Left lung (tissue), 10 donors: Measurements from ENCODE around the gene ZIK1. TPM values are rescaled to one million over a fixed set of nuclear protein-coding genes. Genes with fewer than 3 reads are reported as not detected.

ENCODE experiments used
- ATAC-seq: fragments of 200-7000 bp; cut with Tn5 transposase; one replicate; pipeline ENCODE4 v1.9.1; 2020; ENCODE audit warnings: moderate library complexity
- DNase-seq, 4 donors: peaks; one replicate each; pipeline ENCODE4 v3.0.0-alpha.2; 2013 to 2020
- H3K27ac ChIP-seq, 2 donors: fragments of 200-600 bp; sonication (generic) in 1 of 2; one replicate each; pipeline versions ENCODE4 v1.5.0 to v1.8.0; 2020 to 2021
- H3K27me3 ChIP-seq, 2 donors: fragments of 200-600 bp; sonication (generic) in 1 of 2; one replicate each; pipeline versions ENCODE4 v1.5.0 to v1.8.0; 2020 to 2021
- H3K36me3 ChIP-seq, 2 donors: fragments of 200-600 bp; sonication (generic) in 1 of 2; one replicate each; pipeline versions ENCODE4 v1.5.0 to v1.8.0; 2020 to 2021
- H3K4me1 ChIP-seq, 2 donors: fragments of 200-600 bp; one replicate each; pipeline ENCODE4 v1.8.0; 2021
- H3K4me3 ChIP-seq, 2 donors: fragments of 200-600 bp; sonication (generic) in 1 of 2; one replicate each; pipeline versions ENCODE4 v1.5.0 to v1.8.0; 2020 to 2021; ENCODE audit warnings: mild to moderate bottlenecking in 1 of 2
- H3K9me3 ChIP-seq, 2 donors: fragments of 200-600 bp; sonication (generic) in 1 of 2; one replicate each; pipeline versions ENCODE4 v1.5.0 to v1.8.0; 2020 to 2021
- CTCF ChIP-seq, 2 donors: fragments of 200-600 bp; sonication (generic) in 1 of 2; IDR thresholded peaks; one replicate each; pipeline versions ENCODE4 v1.5.0 to v1.8.0; 2021; ENCODE audit warnings: antibody characterized with exemption in 2 of 2
- intact Hi-C, 2 donors: fragments of 100-400 bp; cut with DNase I; formaldehyde crosslinking; loops; one replicate each; pipeline versions ENCODE4 v1.11.2 to v1.14.2; 2022
- polyA plus RNA-seq, 6 donors: library from polyadenylated mRNA; unstranded; fragments of 120-200 nt; gene quantifications; one replicate each; pipeline ENCODE4 v1.2.1, GENCODE V29; 2013; ENCODE audit not compliant: insufficient read length in 6 of 6
- total RNA-seq, 2 donors: library from RNA; stranded (reverse); fragmentation: NEBNext Ultra II Directional; extraction: Animal tissue kit (Norgen Biotek cat#: 25700); gene quantifications; one replicate each; pipeline ENCODE4 v1.2.1, GENCODE V29; 2021
- donor health status: DM: no; HTN: yes; CAD: no.
- donor health status: DM: no; HTN: no; CAD: no.

The ZIK1 gene
- total and polyA plus RNA-seq, 8 donors, result 4.4 to 23.4 (median 16.8) TPM

DNA sequence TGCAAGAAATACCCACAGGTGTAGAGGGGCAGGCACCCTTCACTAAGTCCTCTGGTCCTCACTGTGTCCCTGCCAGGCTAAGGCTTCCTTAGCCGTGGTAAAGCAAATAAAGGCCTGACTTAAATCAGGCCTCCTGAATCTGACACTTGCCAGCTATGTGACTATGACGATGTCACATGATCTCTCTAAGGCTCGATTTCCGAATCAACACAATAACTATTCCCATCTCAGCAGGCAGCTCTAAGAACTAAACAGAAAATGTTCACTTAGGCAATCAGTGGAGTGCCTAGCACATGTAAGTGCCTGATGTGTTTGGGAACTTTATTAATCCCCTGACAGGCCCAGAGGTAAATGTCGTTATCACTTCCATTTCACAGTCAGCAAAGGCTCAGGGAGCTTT is 26.3 kb upstream of the ZIK1 start:
- no peaks in the 10 kb centered on the region for H3K27me3 ChIP-seq
- peaks cover 0 to 64% of the 10 kb centered on the region in 2 donors for H3K9me3 ChIP-seq
- no peak overlapping the region for H3K27ac ChIP-seq
- intact Hi-C loops, result no loop called here
- H3K4me3 ChIP-seq, result no peak overlapping the region
- TF ChIP-seq CTCF (IDR thresholded peaks at IDR 0.05), result no peak
- H3K4me1 ChIP-seq, result peaks cover 7 to 12% of the 10 kb centered on the region in 2 donors
- ATAC-seq (no peak), DNase-seq (no peak)
- peaks cover 0 to 38% of the 10 kb centered on the region in 2 donors for H3K36me3 ChIP-seq

GRCh38 chr19:57558525-57558924 is 25.4 kb upstream of the ZIK1 start:
- peak overlapping the region; percentile 93 for H3K4me3 ChIP-seq

GRCh38 chr19:57559008-57559403 is 24.9 kb upstream of the ZIK1 start:
- peak in 2 of 4 donors; percentile 9 to 39 for DNase-seq
- H3K27ac ChIP-seq, result peak overlapping the region in 1 of 2 donors; percentile 60
- H3K36me3 ChIP-seq, result peaks cover 0 to 24% of the 10 kb centered on the region in 2 donors
- no peaks in the 10 kb centered on the region for H3K27me3 ChIP-seq
- intact Hi-C loops, result no loop called here
- ATAC-seq, result peak; percentile 73
- peaks cover 0 to 64% of the 10 kb centered on the region in 2 donors for H3K9me3 ChIP-seq
- TF ChIP-seq CTCF (IDR thresholded peaks at IDR 0.05), result no peak
- peaks cover 7 to 12% of the 10 kb centered on the region in 2 donors for H3K4me1 ChIP-seq
- H3K4me3 ChIP-seq, result peak overlapping the region; percentile 93

More at GRCh38 chr19:57558525-57558924, 25.4 kb upstream of the ZIK1 start:
- peaks cover 0 to 64% of the 10 kb centered on the region in 2 donors for H3K9me3 ChIP-seq
- DNase-seq (no peak), ATAC-seq (no peak)
- H3K27me3 ChIP-seq, result no peaks in the 10 kb centered on the region
- intact Hi-C loops, result no loop called here
- H3K27ac ChIP-seq, result no peak overlapping the region
- peaks cover 7 to 12% of the 10 kb centered on the region in 2 donors for H3K4me1 ChIP-seq
- TF ChIP-seq CTCF (IDR thresholded peaks at IDR 0.05), result no peak
- H3K36me3 ChIP-seq, result peaks cover 0 to 29% of the 10 kb centered on the region in 2 donors

DNA sequence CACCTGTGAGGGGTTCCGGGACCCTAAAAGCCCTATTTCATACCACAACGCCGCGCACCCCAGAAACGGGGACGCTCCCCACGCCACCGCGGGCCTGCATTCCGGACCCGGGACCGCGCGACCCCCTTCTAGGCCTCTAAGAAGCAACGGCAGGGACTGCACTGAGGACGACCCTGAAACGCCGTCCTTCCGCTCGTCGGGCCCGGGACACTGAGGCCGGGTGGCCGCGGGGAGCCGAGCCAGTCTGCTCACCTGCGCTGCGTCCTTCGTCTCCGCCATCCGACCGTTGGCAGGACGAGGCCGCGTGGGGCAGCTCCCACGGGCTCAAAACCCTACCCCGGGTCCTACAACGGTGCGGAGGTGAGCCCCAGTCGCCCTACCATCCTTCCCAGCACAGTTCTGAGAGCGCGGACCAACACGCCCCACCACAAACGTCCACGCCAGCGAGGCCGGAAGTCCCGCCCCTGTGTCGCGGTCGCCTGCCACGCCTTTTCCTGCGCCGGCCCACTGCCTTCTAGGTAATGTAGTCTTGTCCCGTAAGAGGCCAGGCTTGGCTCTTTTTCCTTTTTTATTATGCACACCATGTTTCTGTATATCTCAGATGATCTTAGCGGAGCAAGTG is 24.4 kb upstream of the ZIK1 start, which contains the start of gene ZNF550:
ZNF550 (minus strand) TSS at position 460 of the 622 bp plus-strand sequence; CDS start at position 279, 181 bp downstream.
- Histone ChIP-seq H3K9me3 (peaks cover 0 to 64% of the 10 kb centered on the region in 2 donors), H3K36me3 (peaks cover 0 to 19% of the 10 kb centered on the region in 2 donors), H3K27me3 (no peaks in the 10 kb centered on the region), H3K4me1 (peaks cover 7 to 12% of the 10 kb centered on the region in 2 donors), H3K27ac (peak within 1 kb of the TSS; percentile 45 to 60), H3K4me3 (peak within 1 kb of the TSS; percentile 93)
- intact Hi-C loops, result no loop called here
- TF ChIP-seq CTCF (IDR thresholded peaks at IDR 0.05), result no peak
- ATAC-seq (peak; percentile 100), DNase-seq (peak; percentile 89 to 95 (median 93))

- H3K9me3 ChIP-seq, result peaks cover 0 to 64% of the 10 kb centered on the region in 2 donors
- H3K27me3 ChIP-seq, result no peaks in the 10 kb centered on the region
- TF ChIP-seq CTCF (IDR thresholded peaks at IDR 0.05), result no peak
- DNase-seq (peak in 1 of 4 donors; percentile 17), ATAC-seq (peak; percentile 9)
- peak overlapping the region; percentile 45 to 60 for H3K27ac ChIP-seq
- peak overlapping the region; percentile 93 for H3K4me3 ChIP-seq
- peaks cover 7 to 12% of the 10 kb centered on the region in 2 donors for H3K4me1 ChIP-seq
- H3K36me3 ChIP-seq, result peaks cover 0 to 14% of the 10 kb centered on the region in 2 donors
- intact Hi-C loops, result no loop called here
Observed at GRCh38 chr19:57560049-57560491, 23.9 kb upstream of the ZIK1 start.
